Karpas-422 (cell line): Measurements from ENCODE around the gene CDR2L. TPM values are rescaled to one million over a fixed set of nuclear protein-coding genes. Genes with fewer than 3 reads are reported as not detected.

Experiments used
- DNase-seq: peaks from one replicate; pipeline ENCODE4 v3.0.0-alpha.2; 2015
- H2AFZ ChIP-seq: fragments of 200-600 bp; sonication (generic); 2 replicates; pipeline ENCODE4 v1.6.1; 2014; ENCODE audit warnings: antibody characterized with exemption, low read length, mixed read lengths
- H3K27ac ChIP-seq: fragments of 200-600 bp; sonication (generic); 2 replicates; pipeline ENCODE4 v1.5.1; 2014; ENCODE audit warnings: mild to moderate bottlenecking, low read length, moderate library complexity
- H3K27me3 ChIP-seq: fragments of 200-600 bp; sonication (generic); 2 replicates; pipeline ENCODE4 v1.6.1; 2014; ENCODE audit warnings: low read length, mixed read lengths
- H3K36me3 ChIP-seq: fragments of 200-600 bp; sonication (generic); 2 replicates; pipeline ENCODE4 v1.6.1; 2014; ENCODE audit warnings: low read length, mixed read lengths; ENCODE audit not compliant: insufficient read depth
- H3K4me1 ChIP-seq: fragments of 200-600 bp; sonication (generic); 2 replicates; pipeline ENCODE4 v1.6.1; 2014; ENCODE audit warnings: mild to moderate bottlenecking, low read length, mixed read lengths
- H3K4me2 ChIP-seq: fragments of 200-600 bp; sonication (generic); 2 replicates; pipeline ENCODE4 v1.6.1; 2014; ENCODE audit warnings: low read length, low read depth, mild to moderate bottlenecking; ENCODE audit not compliant: poor library complexity, severe bottlenecking
- H3K4me3 ChIP-seq: fragments of 200-600 bp; sonication (generic); 2 replicates; pipeline ENCODE4 v1.5.1; 2014; ENCODE audit warnings: mild to moderate bottlenecking, antibody characterized with exemption, low read length, mixed read lengths
- H3K79me2 ChIP-seq: fragments of 200-600 bp; sonication (generic); 2 replicates; pipeline ENCODE4 v1.6.1; 2014; ENCODE audit warnings: mild to moderate bottlenecking, low read length, mixed read lengths
- H3K9ac ChIP-seq: fragments of 200-600 bp; sonication (generic); 2 replicates; pipeline ENCODE4 v1.6.0; 2014; ENCODE audit warnings: low read length
- H3K9me2 ChIP-seq: fragments of 200-600 bp; sonication (generic), shearing (Covaris generic); replicated peaks from 2 replicates; pipeline ENCODE4 v1.6.0; 2014; ENCODE audit warnings: mild to moderate bottlenecking, low read length, moderate library complexity; ENCODE audit not compliant: insufficient read depth
- H3K9me3 ChIP-seq: fragments of 300-700, 200-600 bp; sonication (generic); 2 replicates; pipeline ENCODE4 v1.6.1; 2014; ENCODE audit warnings: low read length, mixed read lengths
- H4K20me1 ChIP-seq: fragments of 200-600 bp; sonication (generic); 2 replicates; pipeline ENCODE4 v1.6.1; 2014; ENCODE audit warnings: mild to moderate bottlenecking, antibody characterized with exemption, low read length, low read depth; ENCODE audit not compliant: insufficient read depth
- total RNA-seq: library from RNA; depleted of rRNA; stranded (reverse); fragments of >200 nt; shearing (Covaris generic); gene quantifications from 2 replicates; pipeline ENCODE4 v1.2.3, GENCODE V29; 2014; ENCODE audit warnings: low replicate concordance

Gene CDR2L
- total RNA-seq, 1 experiment from 2014 or later, result not detected

GRCh38 chr17:75006653-75007052, 19.2 kb downstream of the CDR2L start:
- Histone ChIP-seq H4K20me1 (no peaks in the 10 kb centered on the region), H3K27ac (no peak overlapping the region), H3K4me2 (no peak overlapping the region), H3K4me3 (no peak overlapping the region), H3K4me1 (peaks cover 1% of the 10 kb centered on the region), H3K36me3 (no peaks in the 10 kb centered on the region), H3K9me3 (no peaks in the 10 kb centered on the region), H2AFZ (no peak overlapping the region), H3K9ac (no peak overlapping the region), H3K79me2 (no peaks in the 10 kb centered on the region), H3K27me3 (no peaks in the 10 kb centered on the region), H3K9me2 (no peaks in the 10 kb centered on the region)
- peak; percentile 61 for DNase-seq

- peaks cover 5% of the 10 kb centered on the region for H3K79me2 ChIP-seq
- peaks cover 8% of the 10 kb centered on the region for H3K4me1 ChIP-seq
- no peaks in the 10 kb centered on the region for H3K36me3 ChIP-seq
- H3K4me2 ChIP-seq, result no peak overlapping the region
- no peaks in the 10 kb centered on the region for H3K9me2 ChIP-seq
- DNase-seq, result no peak
- no peak overlapping the region for H3K27ac ChIP-seq
- no peaks in the 10 kb centered on the region for H3K9me3 ChIP-seq
- H3K9ac ChIP-seq, result no peak overlapping the region
- no peaks in the 10 kb centered on the region for H4K20me1 ChIP-seq
- H3K4me3 ChIP-seq, result no peak overlapping the region
- H2AFZ ChIP-seq, result no peak overlapping the region
- no peaks in the 10 kb centered on the region for H3K27me3 ChIP-seq
These were observed 20.9 kb downstream of the CDR2L start for GRCh38 chr17:75008373-75008772.

DNA sequence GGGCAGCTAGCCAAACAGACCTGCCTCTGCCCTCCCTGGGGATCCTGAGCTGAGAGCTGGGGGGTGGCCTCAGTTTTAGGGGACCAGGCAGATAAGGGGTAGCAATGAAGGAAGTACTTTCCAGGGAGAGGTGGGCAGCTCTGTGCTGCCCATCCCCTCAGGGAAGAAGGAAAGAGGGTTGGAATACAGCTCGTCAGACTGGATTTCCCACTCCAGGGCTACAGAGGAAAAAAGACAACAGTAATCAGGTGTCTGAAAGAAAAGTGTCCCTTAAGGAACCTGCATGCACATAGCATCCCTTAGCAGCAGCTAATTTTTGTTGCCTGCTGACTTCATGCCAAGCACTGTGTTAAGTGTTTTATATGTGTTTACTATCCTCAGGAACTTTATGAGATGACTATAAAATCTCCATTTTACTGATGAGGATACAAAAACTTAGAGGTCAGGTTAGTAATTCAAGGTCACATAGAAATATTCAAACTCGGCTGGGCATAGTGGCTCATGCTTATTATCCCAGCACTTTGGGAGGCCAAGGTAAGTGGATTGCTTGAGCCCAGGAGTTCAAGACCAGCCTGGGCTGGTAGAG, 21.8 kb downstream of the CDR2L start:
- H3K79me2 ChIP-seq, result peaks cover 11% of the 10 kb centered on the region
- H3K4me2 ChIP-seq, result no peak overlapping the region
- no peaks in the 10 kb centered on the region for H3K27me3 ChIP-seq
- no peak overlapping the region for H3K27ac ChIP-seq
- H3K9me2 ChIP-seq, result no peaks in the 10 kb centered on the region
- H3K4me1 ChIP-seq, result peaks cover 16% of the 10 kb centered on the region
- DNase-seq, result no peak
- no peaks in the 10 kb centered on the region for H3K9me3 ChIP-seq
- no peak overlapping the region for H3K4me3 ChIP-seq
- no peak overlapping the region for H2AFZ ChIP-seq
- H4K20me1 ChIP-seq, result no peaks in the 10 kb centered on the region
- no peak overlapping the region for H3K9ac ChIP-seq
- H3K36me3 ChIP-seq, result no peaks in the 10 kb centered on the region

GRCh38 chr17:75010683-75011400, 23.4 kb downstream of the CDR2L start:
- Histone ChIP-seq H3K4me2 (no peak overlapping the region), H3K4me3 (no peak overlapping the region), H2AFZ (no peak overlapping the region)

GRCh38 chr17:75011401-75012095, 24.1 kb downstream of the CDR2L start:
- H4K20me1 ChIP-seq, result no peaks in the 10 kb centered on the region
- no peaks in the 10 kb centered on the region for H3K9me3 ChIP-seq
- H3K27ac ChIP-seq, result 0 out of 2 replicates have a peak overlapping the region, but pooled peaks have one; percentile 54
- peak overlapping the region; percentile 78 for H3K9ac ChIP-seq
- no peaks in the 10 kb centered on the region for H3K27me3 ChIP-seq
- H3K79me2 ChIP-seq, result peaks cover 25% of the 10 kb centered on the region
- H3K36me3 ChIP-seq, result 0 out of 2 replicates have a peak, but pooled peaks cover 5% of the 10 kb centered on the region
- H2AFZ ChIP-seq, result peak overlapping the region; percentile 96
- DNase-seq, result no peak
- H3K9me2 ChIP-seq, result no peaks in the 10 kb centered on the region
- H3K4me3 ChIP-seq, result peak overlapping the region; percentile 76
- H3K4me2 ChIP-seq, result peak overlapping the region; percentile 82
- peaks cover 18% of the 10 kb centered on the region for H3K4me1 ChIP-seq

More at GRCh38 chr17:75010683-75011400, 23.4 kb downstream of the CDR2L start:
- no peak for DNase-seq
- H3K9me2 ChIP-seq, result no peaks in the 10 kb centered on the region
- H3K4me1 ChIP-seq, result peaks cover 18% of the 10 kb centered on the region
- H3K9ac ChIP-seq, result no peak overlapping the region
- no peaks in the 10 kb centered on the region for H4K20me1 ChIP-seq
- no peaks in the 10 kb centered on the region for H3K27me3 ChIP-seq
- no peaks in the 10 kb centered on the region for H3K9me3 ChIP-seq
- peaks cover 25% of the 10 kb centered on the region for H3K79me2 ChIP-seq
- H3K36me3 ChIP-seq, result 0 out of 2 replicates have a peak, but pooled peaks cover 5% of the 10 kb centered on the region
- no peak overlapping the region for H3K27ac ChIP-seq

- no peak for DNase-seq
- peak overlapping the region; percentile 76 for H3K4me3 ChIP-seq
These were observed 24.6 kb downstream of the CDR2L start for GRCh38 chr17:75012096-75012345.

DNA sequence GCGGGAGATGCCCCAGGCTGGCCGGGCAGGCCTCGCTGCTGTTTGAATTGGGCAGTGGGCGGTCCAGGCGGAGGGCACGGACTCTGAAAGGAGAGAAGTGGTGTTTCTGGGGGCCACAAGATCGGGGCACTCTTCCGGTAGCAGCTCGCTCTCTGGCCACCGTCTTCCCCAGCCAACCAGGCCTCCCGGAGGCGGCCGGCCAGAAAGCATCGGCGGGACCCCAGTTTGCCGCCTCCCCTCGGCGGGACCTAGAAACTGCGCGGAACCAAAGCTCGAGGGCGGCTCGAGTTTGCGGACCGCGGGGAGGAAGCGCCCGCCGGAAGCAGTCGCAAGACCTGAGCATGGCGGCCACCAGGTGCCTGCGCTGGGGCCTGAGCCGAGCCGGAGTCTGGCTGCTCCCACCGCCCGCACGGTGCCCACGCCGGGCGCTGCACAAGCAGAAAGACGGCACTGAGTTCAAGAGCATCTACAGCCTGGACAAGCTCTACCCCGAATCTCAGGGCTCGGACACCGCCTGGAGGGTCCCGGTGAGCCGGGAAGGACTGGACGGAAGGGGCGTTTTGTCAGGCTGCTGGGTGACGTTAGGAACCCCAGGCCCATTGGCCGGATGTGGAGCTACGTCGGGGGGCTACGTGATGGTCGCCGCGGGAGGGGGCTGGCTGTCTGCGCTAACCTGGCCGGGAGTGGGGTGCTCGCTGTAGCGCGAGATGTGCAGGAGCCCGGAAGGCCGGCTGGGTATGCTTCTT, 25.1 kb downstream of the CDR2L start, which contains the start of gene MRPL58:
TSS of gene MRPL58 (plus strand) at position 325 of the 746 bp plus-strand sequence. CDS start at position 342, 17 bp downstream.
- H3K4me1 ChIP-seq, result peaks cover 18% of the 10 kb centered on the region
- peak within 1 kb of the TSS; percentile 96 for H2AFZ ChIP-seq
- H3K4me2 ChIP-seq, result peak within 1 kb of the TSS; percentile 82
- no peaks in the 10 kb centered on the region for H3K9me3 ChIP-seq
- H3K27me3 ChIP-seq, result no peaks in the 10 kb centered on the region
- no peaks in the 10 kb centered on the region for H4K20me1 ChIP-seq
- peak; percentile 96 for DNase-seq
- H3K36me3 ChIP-seq, result 0 out of 2 replicates have a peak, but pooled peaks cover 5% of the 10 kb centered on the region
- H3K9me2 ChIP-seq, result no peaks in the 10 kb centered on the region
- peak within 1 kb of the TSS; percentile 76 for H3K4me3 ChIP-seq
- peaks cover 25% of the 10 kb centered on the region for H3K79me2 ChIP-seq
- peak within 1 kb of the TSS; percentile 78 for H3K9ac ChIP-seq
- H3K27ac ChIP-seq, result peak within 1 kb of the TSS; percentile 69

More at GRCh38 chr17:75012096-75012345, 24.6 kb downstream of the CDR2L start:
- H3K27me3 ChIP-seq, result no peaks in the 10 kb centered on the region
- peaks cover 25% of the 10 kb centered on the region for H3K79me2 ChIP-seq
- H3K9me2 ChIP-seq, result no peaks in the 10 kb centered on the region
- H3K4me2 ChIP-seq, result peak overlapping the region; percentile 82
- H3K4me1 ChIP-seq, result peaks cover 18% of the 10 kb centered on the region
- H3K36me3 ChIP-seq, result 0 out of 2 replicates have a peak, but pooled peaks cover 5% of the 10 kb centered on the region
- peak overlapping the region; percentile 96 for H2AFZ ChIP-seq
- H3K9me3 ChIP-seq, result no peaks in the 10 kb centered on the region
- peak overlapping the region; percentile 78 for H3K9ac ChIP-seq
- peak overlapping the region; percentile 54 for H3K27ac ChIP-seq
- no peaks in the 10 kb centered on the region for H4K20me1 ChIP-seq
